HUDEP-2 (cell line): ENCODE results near the gene PTPRH.
"Not testable (repeated sequence)": the region's sequence is repeated elsewhere in the genome, so short reads cannot be mapped to it uniquely, and the experiment has no call there.

Experiments
- DNase-seq, 76 experiments: peaks; one replicate each; lab custom pipeline; 2025; ENCODE audit not compliant: unreplicated experiment in 76 of 76; lab: John Stamatoyannopoulos, UW

PTPRH gene

GRCh38 chr19:55193481-55193880 is 15.8 kb downstream of the PTPRH start:
- DNase-seq, result no peak

GRCh38 chr19:55189403-55189835 is 19.9 kb downstream of the PTPRH start:
- no peak for DNase-seq

GRCh38 chr19:55188625-55189024 is 20.7 kb downstream of the PTPRH start:
- DNase-seq, result no peak

- no peak for DNase-seq
Measured at GRCh38 chr19:55186080-55186479, 23.2 kb downstream of the PTPRH start.

GRCh38 chr19:55181740-55182139 is 27.6 kb downstream of the PTPRH start:
- no peak for DNase-seq

- peak in 51 of 76 experiments; percentile 9 to 75 (median 51) for DNase-seq
Measured at GRCh38 chr19:55179606-55180484, 29.5 kb downstream of the PTPRH start, which contains the start of gene SYT5. Gene SYT5 (minus strand): TSS chr19:55180289. CDS start chr19:55179041, 1,248 bp downstream.

GRCh38 chr19:55178781-55179599 is 30.3 kb downstream of the PTPRH start:
- peak in 70 of 76 experiments; percentile 29 to 96 (median 70) for DNase-seq

GRCh38 chr19:55176076-55176475 is 33.2 kb downstream of the PTPRH start:
- peak in 2 of 76 experiments; percentile 21 to 34 for DNase-seq

GRCh38 chr19:55175117-55175867 is 34.0 kb downstream of the PTPRH start:
- DNase-seq, result peak in 2 of 76 experiments; percentile 14 to 20

- DNase-seq, result no peak
Measured at GRCh38 chr19:55174425-55175116, 34.7 kb downstream of the PTPRH start.

GRCh38 chr19:55173714-55174409 is 35.4 kb downstream of the PTPRH start:
- DNase-seq, result peak in 69 of 76 experiments; percentile 35 to 94 (median 80)

GRCh38 chr19:55173186-55173713 is 36.1 kb downstream of the PTPRH start:
- no peak for DNase-seq

- no peak for DNase-seq
Measured at GRCh38 chr19:55172741-55173140, 36.6 kb downstream of the PTPRH start.

- DNase-seq, result not testable (repeated sequence)
Measured at GRCh38 chr19:55172318-55172717, 37.0 kb downstream of the PTPRH start.

GRCh38 chr19:55171440-55171839 is 37.9 kb downstream of the PTPRH start:
- DNase-seq, result peak in 37 of 76 experiments; percentile 16 to 84 (median 49)

GRCh38 chr19:55169136-55169535 is 40.2 kb downstream of the PTPRH start:
- DNase-seq, result no peak

GRCh38 chr19:55166530-55167268 is 42.6 kb downstream of the PTPRH start, which contains the start of gene DNAAF3:
Gene DNAAF3 (minus strand): TSS chr19:55166613. CDS start chr19:55166413, 200 bp downstream.
- DNase-seq, result peak in 75 of 76 experiments; percentile 78 to 100 (median 99)

- peak in 71 of 76 experiments; percentile 33 to 91 (median 76) for DNase-seq
Measured at GRCh38 chr19:55165952-55166529, 43.3 kb downstream of the PTPRH start.
